GM19099 (cell line): Measurements from ENCODE around the gene XRN2.

Experiments used
- POLR2A ChIP-seq: IDR thresholded peaks from 3 replicates; pipeline ENCODE4 v1.6.1; 2011; ENCODE audit warnings: low read depth; ENCODE audit not compliant: insufficient read length; ENCODE audit errors: extremely low read depth

Gene XRN2

GRCh38 chr20:21358737-21359136, 55.6 kb downstream of the XRN2 start:
- TF ChIP-seq POLR2A: no peak

GRCh38 chr20:21360705-21361104, 57.6 kb downstream of the XRN2 start:
- no peak for TF ChIP-seq POLR2A

GRCh38 chr20:21361266-21361665, 58.1 kb downstream of the XRN2 start:
- TF ChIP-seq POLR2A: no peak

GRCh38 chr20:21364413-21364812, 61.3 kb downstream of the XRN2 start:
- TF ChIP-seq POLR2A: no peak

- no peak for TF ChIP-seq POLR2A
Observed at GRCh38 chr20:21365771-21366170, 62.6 kb downstream of the XRN2 start.

GRCh38 chr20:21368791-21369190, 65.7 kb downstream of the XRN2 start:
- TF ChIP-seq POLR2A: no peak

- no peak for TF ChIP-seq POLR2A
Observed at GRCh38 chr20:21371193-21371592, 68.1 kb downstream of the XRN2 start.

- no peak for TF ChIP-seq POLR2A
Observed at GRCh38 chr20:21372016-21372415, 68.9 kb downstream of the XRN2 start.

GRCh38 chr20:21373436-21373835, 70.3 kb downstream of the XRN2 start:
- TF ChIP-seq POLR2A: no peak

- TF ChIP-seq POLR2A: no peak
Observed at GRCh38 chr20:21376626-21377025, 73.5 kb downstream of the XRN2 start.

GRCh38 chr20:21377701-21378100, 74.6 kb downstream of the XRN2 start:
- TF ChIP-seq POLR2A: no peak

GRCh38 chr20:21378259-21378658, 75.1 kb downstream of the XRN2 start:
- no peak for TF ChIP-seq POLR2A

GRCh38 chr20:21380711-21381110, 77.6 kb downstream of the XRN2 start:
- no peak for TF ChIP-seq POLR2A

GRCh38 chr20:21381619-21382018, 78.5 kb downstream of the XRN2 start:
- TF ChIP-seq POLR2A: no peak

- TF ChIP-seq POLR2A: no peak
Observed at GRCh38 chr20:21384308-21384892, 81.3 kb downstream of the XRN2 start.

GRCh38 chr20:21386111-21386510, 83.0 kb downstream of the XRN2 start:
- no peak for TF ChIP-seq POLR2A

- TF ChIP-seq POLR2A: no peak
Observed at GRCh38 chr20:21387528-21387927, 84.4 kb downstream of the XRN2 start.

- TF ChIP-seq POLR2A: no peak
Observed at GRCh38 chr20:21388566-21388965, 85.4 kb downstream of the XRN2 start.

GRCh38 chr20:21389368-21389767, 86.2 kb downstream of the XRN2 start:
- no peak for TF ChIP-seq POLR2A
